ENCODE measurements around the gene FXYD6.

DNA sequence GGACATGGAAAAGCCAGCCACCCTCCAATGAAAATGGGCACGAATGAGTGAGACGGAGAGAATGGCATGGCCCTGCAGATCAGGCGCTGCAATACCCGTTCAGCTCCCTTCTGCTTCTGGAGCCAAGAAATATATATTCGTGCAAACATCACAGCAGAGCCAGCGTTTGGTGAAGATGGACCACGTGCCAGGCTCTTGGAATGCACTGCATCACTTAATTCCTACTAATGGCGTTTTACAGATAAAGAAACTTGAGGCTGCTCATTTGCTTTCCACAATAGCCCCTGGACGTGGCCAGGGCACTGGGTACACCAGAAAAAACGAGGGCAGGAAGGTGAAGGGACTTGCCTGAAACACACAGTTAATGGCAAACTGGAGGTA, 50.3 kb downstream of the FXYD6 start:
- TF ChIP-seq, protein P1, sequence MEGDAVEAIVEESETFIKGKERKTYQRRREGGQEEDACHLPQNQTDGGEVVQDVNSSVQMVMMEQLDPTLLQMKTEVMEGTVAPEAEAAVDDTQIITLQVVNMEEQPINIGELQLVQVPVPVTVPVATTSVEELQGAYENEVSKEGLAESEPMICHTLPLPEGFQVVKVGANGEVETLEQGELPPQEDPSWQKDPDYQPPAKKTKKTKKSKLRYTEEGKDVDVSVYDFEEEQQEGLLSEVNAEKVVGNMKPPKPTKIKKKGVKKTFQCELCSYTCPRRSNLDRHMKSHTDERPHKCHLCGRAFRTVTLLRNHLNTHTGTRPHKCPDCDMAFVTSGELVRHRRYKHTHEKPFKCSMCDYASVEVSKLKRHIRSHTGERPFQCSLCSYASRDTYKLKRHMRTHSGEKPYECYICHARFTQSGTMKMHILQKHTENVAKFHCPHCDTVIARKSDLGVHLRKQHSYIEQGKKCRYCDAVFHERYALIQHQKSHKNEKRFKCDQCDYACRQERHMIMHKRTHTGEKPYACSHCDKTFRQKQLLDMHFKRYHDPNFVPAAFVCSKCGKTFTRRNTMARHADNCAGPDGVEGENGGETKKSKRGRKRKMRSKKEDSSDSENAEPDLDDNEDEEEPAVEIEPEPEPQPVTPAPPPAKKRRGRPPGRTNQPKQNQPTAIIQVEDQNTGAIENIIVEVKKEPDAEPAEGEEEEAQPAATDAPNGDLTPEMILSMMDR (IDR thresholded peaks at IDR 0.05) = no peak
- no peak for TF ChIP-seq POLR2A (IDR thresholded peaks at IDR 0.05)

All from Peyer's patch (tissue), 4 donors.